IMR-90 (cell line): ENCODE data around the gene BIRC5. TPM values are rescaled to one million over a fixed set of nuclear protein-coding genes. Genes with fewer than 3 reads are reported as not detected.

ENCODE experiments used
- ATAC-seq: fragments of 200-7000 bp; cut with Tn5 transposase; 2 replicates; pipeline ENCODE4 v1.9.1; 2020; ENCODE audit warnings: low read depth, mild to moderate bottlenecking, moderate library complexity
- BruUV-seq: library from RNA; stranded (reverse); fragments of 400-500 nt; replicated peaks from 2 replicates; lab custom pipeline; 2021; lab: Mats Ljungman, UMichigan
- CTCF ChIA-PET: fragments of 300-600 bp; formaldehyde crosslinking; extraction: SDS; loops from one replicate; lab custom pipeline; 2021; ENCODE audit warnings: antibody characterized with exemption; lab: Yijun Ruan, JAX
- POLR2A ChIA-PET: fragments of 300-600 bp; sonication (Branson Sonifier 250); formaldehyde crosslinking; loops from one replicate; lab custom pipeline; 2022; ENCODE audit warnings: antibody characterized with exemption; ENCODE audit not compliant: unreplicated experiment; lab: Charles Lee
- DNase-seq: peaks from one replicate; pipeline ENCODE4 v3.0.0; 2013
- H2AFZ ChIP-seq: replicated peaks from 2 replicates; pipeline ENCODE3; 2013; ENCODE audit warnings: low read length, mild to moderate bottlenecking; ENCODE audit not compliant: poor library complexity
- H2AK5ac ChIP-seq: 2 replicates; pipeline ENCODE4 v1.6.1; 2013; ENCODE audit warnings: low read depth, low read length, inconsistent platforms
- H2AK9ac ChIP-seq: replicated peaks from 2 replicates; pipeline ENCODE3; 2013; ENCODE audit warnings: mild to moderate bottlenecking, low read depth, low read length, moderate library complexity; ENCODE audit not compliant: poor library complexity
- H2BK120ac ChIP-seq: 2 replicates; pipeline ENCODE4 v1.6.1; 2013; ENCODE audit warnings: low read depth, low read length, inconsistent platforms
- H2BK15ac ChIP-seq: 3 replicates; pipeline ENCODE4 v1.6.1; 2013; ENCODE audit warnings: low read depth, low read length, inconsistent platforms
- H2BK20ac ChIP-seq: 2 replicates; pipeline ENCODE4 v1.6.1; 2013; ENCODE audit warnings: low read depth, mild to moderate bottlenecking, inconsistent platforms, low read length, moderate library complexity
- H2BK5ac ChIP-seq: 2 replicates; pipeline ENCODE4 v1.6.1; 2013; ENCODE audit warnings: mild to moderate bottlenecking, low read depth, low read length, inconsistent platforms; ENCODE audit not compliant: poor library complexity, severe bottlenecking
- H3K14ac ChIP-seq: replicated peaks from 2 replicates; pipeline ENCODE4 v1.6.1; 2013; ENCODE audit warnings: low read depth, low read length, inconsistent platforms
- H3K18ac ChIP-seq: 2 replicates; pipeline ENCODE4 v1.6.1; 2013; ENCODE audit warnings: low read depth, low read length, control low read depth
- H3K23ac ChIP-seq: 2 replicates; pipeline ENCODE4 v1.6.1; 2013; ENCODE audit warnings: low read depth, low read length, inconsistent platforms
- H3K27ac ChIP-seq: 2 replicates; pipeline ENCODE4 v1.5.1; 2013; ENCODE audit warnings: mild to moderate bottlenecking, control low read depth, low read length; ENCODE audit not compliant: insufficient read depth
- H3K27me3 ChIP-seq: 2 replicates; pipeline ENCODE4 v1.6.1; 2013; ENCODE audit warnings: low read length; ENCODE audit not compliant: control insufficient read depth, insufficient read depth
- H3K36me3 ChIP-seq: 2 replicates; pipeline ENCODE4 v1.6.1; 2013; ENCODE audit warnings: low read length, mixed read lengths; ENCODE audit not compliant: control insufficient read depth, insufficient read depth
- H3K4ac ChIP-seq: 2 replicates; pipeline ENCODE4 v1.6.1; 2013; ENCODE audit warnings: low read depth, low read length, inconsistent platforms
- H3K4me1 ChIP-seq: 2 replicates; pipeline ENCODE4 v1.6.1; 2013; ENCODE audit warnings: low read length, mixed read lengths; ENCODE audit not compliant: control insufficient read depth, insufficient read depth
- H3K4me2 ChIP-seq: 2 replicates; pipeline ENCODE4 v1.6.1; 2013; ENCODE audit warnings: low read depth, mild to moderate bottlenecking, control low read depth, low read length, moderate library complexity
- H3K4me3 ChIP-seq: 2 replicates; pipeline ENCODE4 v1.5.1; 2013; ENCODE audit warnings: low read depth, mild to moderate bottlenecking, control low read depth, low read length, moderate library complexity; ENCODE audit not compliant: insufficient read depth
- H3K56ac ChIP-seq: 2 replicates; pipeline ENCODE4 v1.6.1; 2013; ENCODE audit warnings: low read length, inconsistent platforms; ENCODE audit not compliant: insufficient read depth; ENCODE audit errors: extremely low read depth
- H3K79me1 ChIP-seq, 2 experiments: 2 replicates each; pipeline ENCODE4 v1.6.1; 2013; ENCODE audit warnings: low read length in 2 of 2, inconsistent platforms in 1 of 2, low read depth in 1 of 2
- H3K9ac ChIP-seq: 2 replicates; pipeline ENCODE4 v1.6.1; 2013; ENCODE audit warnings: low read depth, low read length, control low read depth
- H3K9me1 ChIP-seq: 2 replicates; pipeline ENCODE4 v1.6.1; 2013; ENCODE audit warnings: low read length, inconsistent platforms; ENCODE audit not compliant: insufficient read depth
- H3K9me3 ChIP-seq: 2 replicates; pipeline ENCODE4 v1.6.1; 2013; ENCODE audit warnings: low read length; ENCODE audit not compliant: control insufficient read depth, insufficient read depth
- H4K20me1 ChIP-seq: 2 replicates; pipeline ENCODE4 v1.6.1; 2013; ENCODE audit warnings: low read length, inconsistent platforms; ENCODE audit not compliant: insufficient read depth
- H4K5ac ChIP-seq: 2 replicates; pipeline ENCODE4 v1.6.1; 2013; ENCODE audit warnings: mild to moderate bottlenecking, low read depth, low read length, control low read depth
- H4K8ac ChIP-seq, 2 experiments: 2 replicates each; pipeline ENCODE4 v1.6.1; 2013; ENCODE audit warnings: low read depth in 2 of 2, low read length in 2 of 2, control low read depth in 1 of 2, inconsistent platforms in 1 of 2
- H4K91ac ChIP-seq: 2 replicates; pipeline ENCODE4 v1.6.1; 2013; ENCODE audit warnings: low read depth, low read length, inconsistent platforms; ENCODE audit not compliant: insufficient read depth
- BHLHE40 ChIP-seq: fragments of 150-350 bp; IDR thresholded peaks from 2 replicates; pipeline ENCODE4 v1.6.1; 2016; ENCODE audit warnings: mild to moderate bottlenecking, low read depth, low read length
- CEBPB ChIP-seq: IDR thresholded peaks from 2 replicates; pipeline ENCODE4 v1.6.1; 2012; ENCODE audit warnings: low read depth, low read length, improper control_type of control experiment
- CHD1 ChIP-seq: IDR thresholded peaks from 2 replicates; pipeline ENCODE4 v1.6.1; 2012; ENCODE audit warnings: low read depth, low read length, improper control_type of control experiment
- MAZ ChIP-seq: IDR thresholded peaks from 2 replicates; pipeline ENCODE4 v1.6.1; 2012; ENCODE audit warnings: low read depth, mild to moderate bottlenecking, low read length, improper control_type of control experiment, moderate library complexity, borderline replicate concordance
- NFE2L2 ChIP-seq: fragments of 150-350 bp; IDR thresholded peaks from 2 replicates; pipeline ENCODE4 v1.6.1; 2016; ENCODE audit warnings: low read depth, mild to moderate bottlenecking, low read length
- POLR2A ChIP-seq: IDR thresholded peaks from 2 replicates; pipeline ENCODE4 v1.6.1; 2012; ENCODE audit warnings: mild to moderate bottlenecking, low read depth, low read length
- RCOR1 ChIP-seq: IDR thresholded peaks from 2 replicates; pipeline ENCODE4 v1.6.1; 2012; ENCODE audit warnings: mild to moderate bottlenecking, low read length, improper control_type of control experiment; ENCODE audit not compliant: insufficient replicate concordance
- WGBS, 2 experiments: methylation state at CpG; one replicate each; pipeline versions ENCODE4 v1.1.5 to v1.1.7; 2013; ENCODE audit warnings: missing lambda C conversion rate in 2 of 2; ENCODE audit not compliant: insufficient read length in 1 of 2; ENCODE audit errors: extremely low coverage in 2 of 2; 5-methylcytosine and 5-hydroxymethylcytosine counted together
- dilution Hi-C: fragments of 300-500 bp; cut with HindIII; formaldehyde crosslinking; loops from one replicate; pipeline ENCODE4 v1.14.3; 2018; ENCODE audit warnings: low sequenced_read_pairs; ENCODE audit not compliant: unreplicated experiment
- in situ Hi-C: fragments of 300-500 bp; cut with MboI; formaldehyde crosslinking; loops from 3 replicates; pipeline ENCODE4 v1.14.3; 2019; ENCODE audit warnings: low sequenced_read_pairs, inconsistent platforms, mixed read lengths
- intact Hi-C: fragments of 100-400 bp; cut with micrococcal nuclease; formaldehyde crosslinking; loops from 2 replicates; pipeline ENCODE4 v1.10.0; 2022
- polyA plus RNA-seq, 3 experiments: library from polyadenylated mRNA; depleted of rRNA; stranded (reverse); fragments of >200 nt; gene quantifications; 2 replicates each; pipeline ENCODE4 v1.2.3, GENCODE V29; 2012; ENCODE audit warnings: low replicate concordance in 1 of 3
- total RNA-seq: library from RNA; depleted of rRNA; stranded (reverse); fragments of >200 nt; gene quantifications from 2 replicates; pipeline ENCODE4 v1.2.3, GENCODE V29; 2012
- TF ChIP-seq, protein P1 (sequence below): fragments of 150-350 bp; IDR thresholded peaks from 2 replicates; pipeline ENCODE4 v1.6.1; 2016; ENCODE audit warnings: low read depth, mild to moderate bottlenecking, low read length, moderate library complexity, borderline replicate concordance
- TF ChIP-seq, protein P2 (sequence below): fragments of 150-350 bp; IDR thresholded peaks from 2 replicates; pipeline ENCODE4 v1.6.1; 2017; ENCODE audit warnings: mild to moderate bottlenecking, antibody characterized with exemption, low read length, low read depth

Gene BIRC5
- total and polyA plus RNA-seq, 2 of the 4 experiments (the other 2 are of a cell fraction): 16.6 to 52.7 TPM

DNA sequence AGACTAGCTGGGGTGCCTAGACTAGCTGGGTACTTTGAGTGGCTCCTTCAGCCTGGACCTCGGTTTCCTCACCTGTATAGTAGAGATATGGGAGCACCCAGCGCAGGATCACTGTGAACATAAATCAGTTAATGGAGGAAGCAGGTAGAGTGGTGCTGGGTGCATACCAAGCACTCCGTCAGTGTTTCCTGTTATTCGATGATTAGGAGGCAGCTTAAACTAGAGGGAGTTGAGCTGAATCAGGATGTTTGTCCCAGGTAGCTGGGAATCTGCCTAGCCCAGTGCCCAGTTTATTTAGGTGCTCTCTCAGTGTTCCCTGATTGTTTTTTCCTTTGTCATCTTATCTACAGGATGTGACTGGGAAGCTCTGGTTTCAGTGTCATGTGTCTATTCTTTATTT, 9.0 kb downstream of the BIRC5 start:
- no peak overlapping the region for H2BK120ac ChIP-seq
- H3K14ac ChIP-seq: no peak overlapping the region
- H2BK15ac ChIP-seq: no peak overlapping the region
- WGBS, 2 experiments: no CpG with 5 or more reads among the region's 4 CpGs
- H3K9me3 ChIP-seq: no peaks in the 10 kb centered on the region
- dilution Hi-C loops: no loop called here
- H3K27ac ChIP-seq: no peak overlapping the region
- H3K9ac ChIP-seq: no peak overlapping the region
- no peak overlapping the region for H3K4me3 ChIP-seq
- no peak overlapping the region for H3K56ac ChIP-seq
- no peak overlapping the region for H4K5ac ChIP-seq
- H3K23ac ChIP-seq: no peak overlapping the region
- no peak overlapping the region for H4K8ac ChIP-seq
- peaks cover 3% of the 10 kb centered on the region; the same call in 1 of the 2 replicates for H3K36me3 ChIP-seq
- no peak overlapping the region for H2AK5ac ChIP-seq
- intact Hi-C loops: no loop called here
- ATAC-seq (no peak), DNase-seq (no peak)
- peaks cover 0 to 14% of the 10 kb centered on the region in 2 experiments; a peak in 3 of 4 replicates for H3K79me1 ChIP-seq
- no peak overlapping the region for H3K18ac ChIP-seq
- H2AFZ ChIP-seq: no peak overlapping the region
- no peak overlapping the region for H2AK9ac ChIP-seq
- H3K4me1 ChIP-seq: no peaks in the 10 kb centered on the region
- no peak overlapping the region for H2BK5ac ChIP-seq
- no peaks in the 10 kb centered on the region for H3K9me1 ChIP-seq
- CTCF ChIA-PET: no interaction called here
- no peaks in the 10 kb centered on the region; the same call in 1 of the 2 replicates for H4K20me1 ChIP-seq
- H2BK20ac ChIP-seq: no peak overlapping the region
- TF ChIP-seq POLR2A (no peak), CEBPB (no peak), NFE2L2 (no peak), CHD1 (no peak), BHLHE40 (no peak), RCOR1 (no peak), MAZ (no peak)
- TF ChIP-seq, protein P1, sequence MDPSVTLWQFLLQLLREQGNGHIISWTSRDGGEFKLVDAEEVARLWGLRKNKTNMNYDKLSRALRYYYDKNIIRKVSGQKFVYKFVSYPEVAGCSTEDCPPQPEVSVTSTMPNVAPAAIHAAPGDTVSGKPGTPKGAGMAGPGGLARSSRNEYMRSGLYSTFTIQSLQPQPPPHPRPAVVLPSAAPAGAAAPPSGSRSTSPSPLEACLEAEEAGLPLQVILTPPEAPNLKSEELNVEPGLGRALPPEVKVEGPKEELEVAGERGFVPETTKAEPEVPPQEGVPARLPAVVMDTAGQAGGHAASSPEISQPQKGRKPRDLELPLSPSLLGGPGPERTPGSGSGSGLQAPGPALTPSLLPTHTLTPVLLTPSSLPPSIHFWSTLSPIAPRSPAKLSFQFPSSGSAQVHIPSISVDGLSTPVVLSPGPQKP: no peak
- TF ChIP-seq, protein P2, sequence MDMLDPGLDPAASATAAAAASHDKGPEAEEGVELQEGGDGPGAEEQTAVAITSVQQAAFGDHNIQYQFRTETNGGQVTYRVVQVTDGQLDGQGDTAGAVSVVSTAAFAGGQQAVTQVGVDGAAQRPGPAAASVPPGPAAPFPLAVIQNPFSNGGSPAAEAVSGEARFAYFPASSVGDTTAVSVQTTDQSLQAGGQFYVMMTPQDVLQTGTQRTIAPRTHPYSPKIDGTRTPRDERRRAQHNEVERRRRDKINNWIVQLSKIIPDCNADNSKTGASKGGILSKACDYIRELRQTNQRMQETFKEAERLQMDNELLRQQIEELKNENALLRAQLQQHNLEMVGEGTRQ: no peak
- no peak overlapping the region for H3K4ac ChIP-seq
- in situ Hi-C loops: no loop called here
- no peak overlapping the region for H4K91ac ChIP-seq
- no peaks in the 10 kb centered on the region for H3K27me3 ChIP-seq
- no TSS peak for BruUV-seq
- H3K4me2 ChIP-seq: no peak overlapping the region
- POLR2A ChIA-PET: no interaction called here
